ENCODE data around the gene HMCN1. TPM values are rescaled to one million over a fixed set of nuclear protein-coding genes. Genes with fewer than 3 reads are reported as not detected.

HMCN1 gene
- polyA plus RNA-seq, 1 donor = 4.2 TPM

DNA sequence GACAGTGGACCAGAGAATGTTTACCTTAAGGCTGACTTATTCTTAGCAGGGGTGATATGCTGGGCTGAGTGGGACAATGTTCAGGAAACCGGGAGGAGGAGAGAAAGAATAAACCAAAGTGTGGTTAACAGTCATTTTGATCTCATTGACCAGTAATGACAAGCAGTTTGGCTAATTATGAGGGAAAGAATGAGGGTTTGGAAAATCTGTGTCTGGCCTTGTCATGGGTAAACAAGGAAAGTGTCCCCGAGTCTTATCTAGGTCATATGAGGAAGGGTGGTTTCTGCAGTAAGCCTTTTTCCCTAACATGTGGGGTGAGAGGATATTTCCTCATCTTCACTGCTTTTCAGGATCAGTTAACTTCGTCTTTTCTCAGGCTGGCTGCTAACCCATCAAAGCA is 485.9 kb downstream of the HMCN1 start:
- peaks cover 3% of the 10 kb centered on the region for H3K9me3 ChIP-seq (ENCODE audit: control insufficient read depth, low read depth, low read length)
- DNase-seq = no peak
- H3K4me1 ChIP-seq (ENCODE audit: control insufficient read depth, insufficient read depth, low read length) = no peaks in the 10 kb centered on the region
- no peak overlapping the region for H3K27ac ChIP-seq (ENCODE audit: low read length)
- no peaks in the 10 kb centered on the region for H3K27me3 ChIP-seq (ENCODE audit: control insufficient read depth, insufficient read depth, low read length)
- no peaks in the 10 kb centered on the region for H3K36me3 ChIP-seq (ENCODE audit: control insufficient read depth, insufficient read depth, low read length)
- H3K4me3 ChIP-seq (ENCODE audit: low read length) = no peak overlapping the region
- 17% methylated on average over 1 of the region's 3 CpGs for WGBS (ENCODE audit: insufficient coverage, low lambda C conversion rate)

DNA sequence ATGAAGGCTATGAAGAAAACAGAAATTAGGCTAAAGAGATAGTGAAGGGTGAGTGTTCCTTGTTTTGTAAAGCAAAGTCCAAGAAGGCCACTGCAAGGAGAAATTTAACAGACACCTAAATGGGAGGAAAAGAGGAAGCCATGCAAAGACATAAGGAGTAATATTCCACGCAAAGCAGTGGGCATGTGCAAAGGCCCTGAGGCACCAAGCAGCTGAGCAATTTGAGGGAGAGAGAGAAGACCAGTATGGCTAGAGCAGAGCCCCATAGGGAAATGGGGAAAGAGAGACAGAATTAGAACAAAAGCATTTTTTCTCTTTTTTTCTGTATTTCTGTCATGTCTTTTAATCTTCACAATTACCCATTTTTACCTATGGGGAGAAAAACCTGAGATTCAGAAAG is 486.7 kb downstream of the HMCN1 start:
- DNase-seq = no peak
- H3K27ac ChIP-seq (ENCODE audit: low read length) = no peak overlapping the region
- no CpG with 5 or more reads among the region's 1 CpG for WGBS (ENCODE audit: insufficient coverage, low lambda C conversion rate)
- H3K4me1 ChIP-seq (ENCODE audit: control insufficient read depth, insufficient read depth, low read length) = no peaks in the 10 kb centered on the region
- peaks cover 3% of the 10 kb centered on the region for H3K9me3 ChIP-seq (ENCODE audit: control insufficient read depth, low read depth, low read length)
- no peak overlapping the region for H3K4me3 ChIP-seq (ENCODE audit: low read length)
- no peaks in the 10 kb centered on the region for H3K36me3 ChIP-seq (ENCODE audit: control insufficient read depth, insufficient read depth, low read length)
- no peaks in the 10 kb centered on the region for H3K27me3 ChIP-seq (ENCODE audit: control insufficient read depth, insufficient read depth, low read length)

DNA sequence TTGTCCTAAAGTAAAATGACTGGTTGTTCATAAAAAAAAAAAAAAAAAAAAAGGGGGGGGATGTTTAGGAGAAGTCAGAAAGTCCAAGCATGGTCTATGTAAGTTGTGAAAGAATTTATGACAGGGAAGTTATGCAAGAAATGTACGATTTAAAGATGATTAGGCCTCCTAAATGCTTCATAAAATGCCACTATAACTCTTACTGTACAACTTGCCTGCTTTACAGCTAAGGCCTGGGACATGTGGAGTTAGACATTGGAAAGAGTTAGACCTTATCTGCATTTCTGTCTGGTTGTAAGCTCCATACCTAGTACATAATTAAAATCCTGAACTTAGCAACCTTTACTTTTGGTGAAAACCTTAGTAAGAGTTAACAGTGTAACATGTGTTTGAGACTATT is 490.9 kb downstream of the HMCN1 start:
- no peak overlapping the region for H3K27ac ChIP-seq (ENCODE audit: low read length)
- H3K36me3 ChIP-seq (ENCODE audit: control insufficient read depth, insufficient read depth, low read length) = no peaks in the 10 kb centered on the region
- peaks cover 3% of the 10 kb centered on the region for H3K9me3 ChIP-seq (ENCODE audit: control insufficient read depth, low read depth, low read length)
- WGBS (ENCODE audit: insufficient coverage, low lambda C conversion rate) = no CpG with 5 or more reads among the region's 1 CpG
- H3K4me1 ChIP-seq (ENCODE audit: control insufficient read depth, insufficient read depth, low read length) = no peaks in the 10 kb centered on the region
- no peaks in the 10 kb centered on the region for H3K27me3 ChIP-seq (ENCODE audit: control insufficient read depth, insufficient read depth, low read length)
- DNase-seq = peak in 1 of 2 donors; percentile 20
- H3K4me3 ChIP-seq (ENCODE audit: low read length) = no peak overlapping the region

DNA sequence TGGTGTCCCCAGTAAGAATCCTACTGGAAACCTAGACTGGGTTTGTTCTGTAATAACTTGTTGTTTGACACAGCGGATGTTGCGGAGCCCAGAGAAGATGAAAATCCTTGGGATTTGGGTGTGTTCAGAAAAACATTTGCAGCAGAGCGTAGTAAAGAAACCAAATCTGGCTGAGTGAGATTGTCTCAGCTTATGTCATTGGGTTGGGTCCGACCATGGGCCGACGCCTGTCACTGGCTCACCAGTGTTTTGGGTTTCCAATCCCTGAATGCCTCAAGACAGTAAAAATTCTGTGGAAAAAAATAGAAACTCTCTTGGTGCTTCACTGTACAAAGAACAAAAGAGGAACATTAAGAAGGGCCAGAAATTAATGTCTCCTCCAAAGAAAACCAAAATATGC is 494.6 kb downstream of the HMCN1 start:
- peaks cover 3% of the 10 kb centered on the region for H3K9me3 ChIP-seq (ENCODE audit: control insufficient read depth, low read depth, low read length)
- H3K4me1 ChIP-seq (ENCODE audit: control insufficient read depth, insufficient read depth, low read length) = no peaks in the 10 kb centered on the region
- no peak for DNase-seq
- WGBS (ENCODE audit: insufficient coverage, low lambda C conversion rate) = no CpG with 5 or more reads among the region's 6 CpGs
- no peaks in the 10 kb centered on the region for H3K36me3 ChIP-seq (ENCODE audit: control insufficient read depth, insufficient read depth, low read length)
- H3K27ac ChIP-seq (ENCODE audit: low read length) = no peak overlapping the region
- H3K4me3 ChIP-seq (ENCODE audit: low read length) = no peak overlapping the region
- no peaks in the 10 kb centered on the region for H3K27me3 ChIP-seq (ENCODE audit: control insufficient read depth, insufficient read depth, low read length)

DNA sequence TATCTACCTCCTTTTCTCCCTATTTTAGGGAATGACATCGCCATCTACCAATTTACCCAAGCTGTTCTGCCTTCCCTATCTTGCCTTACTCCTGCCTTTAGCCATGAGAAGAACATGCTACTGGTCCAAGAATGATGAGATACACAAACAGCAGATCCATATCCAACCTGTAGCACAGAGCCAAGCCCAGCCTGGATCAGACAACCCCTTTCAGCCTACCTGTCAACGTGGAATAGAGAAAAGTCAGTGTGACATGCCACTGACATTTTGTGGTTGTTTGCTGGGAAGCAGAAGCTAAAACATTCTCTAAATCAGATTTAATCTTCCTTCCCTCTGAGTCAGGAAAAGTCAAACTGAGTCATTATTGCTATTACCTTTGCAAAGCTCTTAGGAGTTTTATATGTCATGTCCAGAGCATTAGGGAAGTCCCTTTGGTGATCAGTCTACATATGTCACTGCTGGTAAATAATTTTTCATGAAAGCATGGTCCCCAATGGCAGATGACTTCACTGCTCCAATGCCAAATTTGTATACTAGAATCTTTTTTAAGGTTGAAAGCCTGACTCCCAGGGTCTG is 497.8 kb downstream of the HMCN1 start:
- no peaks in the 10 kb centered on the region for H3K36me3 ChIP-seq (ENCODE audit: control insufficient read depth, insufficient read depth, low read length)
- peaks cover 2% of the 10 kb centered on the region for H3K27me3 ChIP-seq (ENCODE audit: control insufficient read depth, insufficient read depth, low read length)
- DNase-seq = no peak
- H3K4me3 ChIP-seq (ENCODE audit: low read length) = no peak overlapping the region
- H3K9me3 ChIP-seq (ENCODE audit: control insufficient read depth, low read depth, low read length) = no peaks in the 10 kb centered on the region
- no peaks in the 10 kb centered on the region for H3K4me1 ChIP-seq (ENCODE audit: control insufficient read depth, insufficient read depth, low read length)
- no peak overlapping the region for H3K27ac ChIP-seq (ENCODE audit: low read length)
- no CpG with 5 or more reads among the region's 2 CpGs for WGBS (ENCODE audit: insufficient coverage, low lambda C conversion rate)

DNA sequence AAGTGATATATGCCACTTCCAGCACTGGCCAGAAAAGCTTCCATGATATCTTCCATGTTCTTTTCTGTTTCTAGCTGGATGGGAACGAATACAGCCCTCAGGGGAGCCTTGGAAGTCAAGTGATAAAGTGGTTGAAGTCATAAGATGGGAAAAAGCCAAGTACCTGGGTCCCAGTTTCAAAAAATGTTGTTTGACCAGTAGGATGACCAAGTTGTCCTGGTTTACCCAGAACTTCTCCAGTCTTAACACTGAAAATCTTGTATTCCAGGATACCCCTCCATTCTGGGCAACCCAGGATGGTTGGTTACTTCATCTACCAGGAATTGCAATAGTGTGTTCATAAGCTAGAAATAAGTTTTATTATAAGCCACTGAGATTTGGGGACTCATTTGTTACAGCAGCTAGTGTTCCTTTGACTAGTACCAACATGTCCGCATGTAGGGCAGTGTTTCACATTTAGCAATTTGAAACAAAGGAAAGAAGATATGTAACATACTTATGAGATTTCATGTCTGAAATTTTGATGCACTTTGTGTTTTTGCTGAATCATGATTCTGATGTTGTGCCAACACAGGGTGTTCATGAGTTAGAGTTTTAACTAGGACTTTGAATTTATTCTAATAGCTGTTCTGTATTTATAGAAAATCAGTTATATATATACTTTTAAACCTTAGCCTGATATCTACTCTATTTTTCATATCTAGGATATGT is 500.9 kb downstream of the HMCN1 start:
- Histone ChIP-seq H3K27me3 (ENCODE audit: control insufficient read depth, insufficient read depth, low read length) (peaks cover 3% of the 10 kb centered on the region), H3K4me3 (ENCODE audit: low read length) (no peak overlapping the region), H3K9me3 (ENCODE audit: control insufficient read depth, low read depth, low read length) (no peaks in the 10 kb centered on the region), H3K36me3 (ENCODE audit: control insufficient read depth, insufficient read depth, low read length) (no peaks in the 10 kb centered on the region), H3K4me1 (ENCODE audit: control insufficient read depth, insufficient read depth, low read length) (no peaks in the 10 kb centered on the region), H3K27ac (ENCODE audit: low read length) (no peak overlapping the region)
- DNase-seq = no peak
- no CpG with 5 or more reads among the region's 2 CpGs for WGBS (ENCODE audit: insufficient coverage, low lambda C conversion rate)

DNA sequence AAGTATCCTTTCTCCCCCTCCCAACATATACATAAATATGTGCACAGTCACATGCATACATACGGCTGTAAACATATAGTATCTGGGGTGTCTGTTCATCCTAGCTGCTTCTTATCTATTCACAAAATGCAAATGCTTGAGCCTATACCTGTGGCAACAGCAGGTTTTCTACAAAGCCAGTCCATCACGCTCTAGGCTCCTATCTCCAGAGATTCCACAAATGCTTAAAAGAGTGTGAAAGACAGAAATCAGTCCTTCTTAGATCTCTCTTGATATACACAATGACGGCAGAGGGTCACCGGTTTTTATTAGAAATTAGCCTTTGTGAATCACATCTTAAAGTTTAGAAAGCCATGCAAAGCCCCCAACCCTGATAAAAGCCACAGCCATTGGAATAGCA is 501.5 kb downstream of the HMCN1 start:
- Histone ChIP-seq H3K4me1 (ENCODE audit: control insufficient read depth, insufficient read depth, low read length) (no peaks in the 10 kb centered on the region), H3K9me3 (ENCODE audit: control insufficient read depth, low read depth, low read length) (no peaks in the 10 kb centered on the region), H3K4me3 (ENCODE audit: low read length) (no peak overlapping the region), H3K27me3 (ENCODE audit: control insufficient read depth, insufficient read depth, low read length) (peaks cover 3% of the 10 kb centered on the region), H3K27ac (ENCODE audit: low read length) (no peak overlapping the region), H3K36me3 (ENCODE audit: control insufficient read depth, insufficient read depth, low read length) (no peaks in the 10 kb centered on the region)
- DNase-seq = no peak
- 100% methylated on average over 1 of the region's 4 CpGs for WGBS (ENCODE audit: insufficient coverage, low lambda C conversion rate)

DNA sequence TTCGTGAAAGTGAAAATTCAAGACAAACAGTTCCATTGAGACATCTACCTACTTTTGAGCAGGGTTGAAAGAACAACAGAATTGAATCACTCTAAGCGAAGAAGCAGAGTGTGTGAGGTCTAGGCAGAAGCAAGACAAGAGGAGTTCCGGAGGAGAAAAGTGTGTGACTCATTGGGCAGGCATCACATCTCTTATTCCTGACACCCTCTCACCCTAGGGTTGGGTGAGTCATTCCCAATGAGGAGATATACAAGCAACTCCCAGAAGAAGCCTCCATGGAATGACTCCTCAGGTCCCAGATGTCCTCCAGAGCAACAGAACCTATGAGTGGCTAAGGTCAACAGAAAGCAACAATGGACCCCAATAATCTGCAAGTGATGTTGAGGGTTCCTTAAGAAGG is 502.7 kb downstream of the HMCN1 start:
- DNase-seq = no peak
- H3K9me3 ChIP-seq (ENCODE audit: control insufficient read depth, low read depth, low read length) = no peaks in the 10 kb centered on the region
- 100% methylated on average over 1 of the region's 3 CpGs for WGBS (ENCODE audit: insufficient coverage, low lambda C conversion rate)

DNA sequence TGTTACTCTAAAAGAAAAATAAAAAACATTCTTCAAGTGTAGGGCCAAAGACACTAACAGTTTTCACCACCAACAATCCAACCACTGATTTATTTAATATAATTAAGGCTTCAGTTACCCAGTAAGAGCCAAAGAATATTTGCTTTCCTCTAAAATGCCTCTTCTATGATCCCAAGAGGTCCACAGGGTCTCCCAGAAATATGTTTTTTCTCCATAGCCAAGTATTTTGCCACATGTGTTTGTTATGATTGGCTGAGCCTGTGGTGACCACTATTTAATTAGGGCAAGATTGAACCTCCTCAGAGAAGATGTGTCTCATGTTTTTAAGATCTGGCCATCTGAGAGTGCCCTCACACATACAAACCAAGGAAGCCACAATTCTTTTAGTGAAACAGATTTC is 505.0 kb downstream of the HMCN1 start:
- Histone ChIP-seq H3K36me3 (ENCODE audit: control insufficient read depth, insufficient read depth, low read length) (no peaks in the 10 kb centered on the region), H3K4me1 (ENCODE audit: control insufficient read depth, insufficient read depth, low read length) (no peaks in the 10 kb centered on the region), H3K9me3 (ENCODE audit: control insufficient read depth, low read depth, low read length) (no peaks in the 10 kb centered on the region), H3K27ac (ENCODE audit: low read length) (no peak overlapping the region), H3K27me3 (ENCODE audit: control insufficient read depth, insufficient read depth, low read length) (peaks cover 3% of the 10 kb centered on the region), H3K4me3 (ENCODE audit: low read length) (no peak overlapping the region)
- no peak for DNase-seq

More for the DNA sequence above, 502.7 kb downstream of the HMCN1 start:
- H3K27ac ChIP-seq (ENCODE audit: low read length) = no peak overlapping the region
- H3K4me3 ChIP-seq (ENCODE audit: low read length) = no peak overlapping the region
- peaks cover 3% of the 10 kb centered on the region for H3K27me3 ChIP-seq (ENCODE audit: control insufficient read depth, insufficient read depth, low read length)
- H3K36me3 ChIP-seq (ENCODE audit: control insufficient read depth, insufficient read depth, low read length) = no peaks in the 10 kb centered on the region
- no peaks in the 10 kb centered on the region for H3K4me1 ChIP-seq (ENCODE audit: control insufficient read depth, insufficient read depth, low read length)

DNA sequence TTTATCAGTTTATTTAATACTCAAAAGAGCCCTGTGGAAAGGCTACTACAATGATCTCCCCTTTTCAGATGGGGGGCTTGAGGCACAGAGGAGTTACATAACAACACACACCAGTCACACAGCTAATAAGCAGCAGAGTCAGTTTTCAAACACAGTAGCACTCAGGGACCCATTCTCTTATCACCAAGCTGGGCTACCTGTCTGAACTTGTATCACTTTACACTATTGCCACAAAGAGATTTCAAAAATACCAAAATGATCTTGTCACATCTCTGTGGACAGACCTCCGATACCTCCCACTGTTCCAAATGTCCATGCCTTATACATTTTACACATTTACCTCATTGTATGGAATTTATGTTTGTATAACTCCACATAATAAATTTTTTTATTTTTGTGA is 506.2 kb downstream of the HMCN1 start:
- WGBS (ENCODE audit: insufficient coverage, low lambda C conversion rate) = 100% methylated on average over 1 of the region's 1 CpG
- H3K4me1 ChIP-seq (ENCODE audit: control insufficient read depth, insufficient read depth, low read length) = no peaks in the 10 kb centered on the region

More for the DNA sequence above, 506.2 kb downstream of the HMCN1 start:
- H3K4me3 ChIP-seq (ENCODE audit: low read length) = no peak overlapping the region
- H3K36me3 ChIP-seq (ENCODE audit: control insufficient read depth, insufficient read depth, low read length) = no peaks in the 10 kb centered on the region
- H3K27me3 ChIP-seq (ENCODE audit: control insufficient read depth, insufficient read depth, low read length) = peaks cover 3% of the 10 kb centered on the region
- no peak for DNase-seq
- H3K27ac ChIP-seq (ENCODE audit: low read length) = no peak overlapping the region
- no peaks in the 10 kb centered on the region for H3K9me3 ChIP-seq (ENCODE audit: control insufficient read depth, low read depth, low read length)
